Esophagus squamous epithelium (tissue), 5 donors: Measurements from ENCODE around the gene PILRB. TPM values are rescaled to one million over a fixed set of nuclear protein-coding genes. Genes with fewer than 3 reads are reported as not detected.

Experiments used
- DNase-seq: peaks from one replicate; lab custom pipeline; 2025; lab: John Stamatoyannopoulos, UW
- H3K27ac ChIP-seq, 4 donors: fragments of 200-600 bp; sonication (generic); one replicate each; pipeline ENCODE4 v1.5.1; 2016 to 2019; ENCODE audit warnings: mild to moderate bottlenecking in 1 of 4
- H3K27me3 ChIP-seq, 4 donors: fragments of 200-600 bp; sonication (generic); 1 replicate in 3 of 4; 2 replicates in 1 of 4; pipeline versions ENCODE4 v1.5.1 to v1.6.0; 2017 to 2021; ENCODE audit warnings: antibody characterized with exemption in 1 of 4
- H3K36me3 ChIP-seq, 3 donors: fragments of 200-600 bp; sonication (generic); one replicate each; pipeline ENCODE4 v1.5.1; 2016 to 2019
- H3K4me1 ChIP-seq, 3 donors: fragments of 200-600 bp; sonication (generic); one replicate each; pipeline ENCODE4 v1.5.1; 2017 to 2019
- H3K4me3 ChIP-seq, 4 donors: fragments of 200-600 bp; sonication (generic); 1 replicate in 3 of 4; 2 replicates in 1 of 4; pipeline ENCODE4 v1.5.1; 2016 to 2019; ENCODE audit warnings: mild to moderate bottlenecking in 2 of 4, moderate library complexity in 1 of 4
- H3K9me3 ChIP-seq, 3 donors: fragments of 200-600 bp; sonication (generic); one replicate each; pipeline ENCODE4 v1.5.1; 2016 to 2019
- CTCF ChIP-seq, 6 experiments: fragments of 450-650 bp in 4 of 6; fragments of 200-600 bp in 2 of 6; sonication (generic) in 2 of 6; IDR thresholded peaks; one replicate each; pipeline ENCODE4 v1.5.1; 2016 to 2019; ENCODE audit warnings: antibody characterized with exemption in 6 of 6, mild to moderate bottlenecking in 4 of 6, moderate library complexity in 4 of 6
- POLR2A ChIP-seq, 4 donors: fragments of 450-650 bp; IDR thresholded peaks; one replicate each; pipeline ENCODE4 v1.6.1; 2017; ENCODE audit warnings: antibody characterized with exemption in 4 of 4, mild to moderate bottlenecking in 4 of 4, moderate library complexity in 3 of 4
- WGBS, 2 donors: methylation state at CpG; one replicate each; pipeline ENCODE4 v1.1.5; 2018; 5-methylcytosine and 5-hydroxymethylcytosine counted together
- intact Hi-C: fragments of 100-400 bp; cut with DNase I; formaldehyde crosslinking; loops from one replicate; pipeline ENCODE4 v1.15.0; 2022
- small RNA-seq, 4 donors: library from RNA; depleted of rRNA; stranded (forward); fragments of <200 nt; gene quantifications; one replicate each; pipeline ENCODE3, GENCODE V24; 2016
- total RNA-seq, 4 donors: library from RNA; depleted of rRNA; stranded (reverse); fragments of >200 nt; gene quantifications; one replicate each; pipeline ENCODE4 v1.1.0, GENCODE V29; 2016
- donor health status: DM: yes; HTN: yes; CAD: no.

Gene PILRB
- total RNA-seq, 4 donors from 2014 or later, result 11.1 to 38.1 (median 25.7) TPM

DNA sequence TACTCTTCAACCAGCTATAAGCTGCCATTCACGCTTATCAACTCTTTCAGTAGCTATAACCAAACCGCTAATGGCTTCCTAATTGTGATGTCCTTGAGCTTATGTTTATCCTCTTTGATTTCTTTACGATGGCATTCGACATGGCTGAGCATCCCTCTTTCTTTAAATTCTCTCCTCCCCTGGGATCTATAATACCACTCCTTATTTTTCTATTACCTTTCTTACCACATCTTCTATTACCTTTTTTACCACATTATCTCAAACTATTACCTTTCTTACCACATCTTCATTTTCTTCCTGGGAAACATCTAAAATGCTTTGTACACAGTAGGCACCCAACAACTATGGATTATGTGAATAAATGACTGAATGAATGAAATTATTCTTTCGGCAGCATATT lies 57.5 kb downstream of the PILRB start:
- no peaks in the 10 kb centered on the region for H3K9me3 ChIP-seq
- no peak overlapping the region for H3K4me3 ChIP-seq
- H3K27ac ChIP-seq, result no peak overlapping the region
- 93 to 97% methylated on average over 5 of the region's 5 CpGs for WGBS, 2 donors
- intact Hi-C loops, result no loop called here
- TF ChIP-seq CTCF (IDR thresholded peaks at IDR 0.05) (no peak), POLR2A (IDR thresholded peaks at IDR 0.05) (no peak)
- H3K4me1 ChIP-seq, result no peaks in the 10 kb centered on the region
- DNase-seq, result no peak
- no peaks in the 10 kb centered on the region for H3K36me3 ChIP-seq
- H3K27me3 ChIP-seq, result no peaks in the 10 kb centered on the region

Small RNA genes lying within 50 kb of the gene (small RNA-seq; reads per million reads assigned to genes)
- 0 reads per million in 4 donors for gene RF00019

Other genes with a start within 250 kb of the PILRB start
- gene TAF6, start 238.8 kb upstream of the PILRB start, total RNA-seq, result 10 to 100 TPM; 24.4 to 40.6 (median 30.5) TPM
- 1 to 10 TPM in 3 of 4 donors, under 1 TPM in 1; 0.87 to 5.3 (median 3.1) TPM for gene CNPY4, start 238.5 kb upstream of the PILRB start, total RNA-seq
- 1 to 10 TPM; 2.1 to 6.7 (median 2.9) TPM for gene MBLAC1, start 231.2 kb upstream of the PILRB start, total RNA-seq
- 100 to 1,000 TPM in 1 of 4 donors, 10 to 100 TPM in 3; 71.8 to 138 (median 86.7) TPM for gene LAMTOR4, start 209.2 kb upstream of the PILRB start, total RNA-seq
- gene TRAPPC14, start 199.4 kb upstream of the PILRB start, total RNA-seq, result 10 to 100 TPM in 3 of 4 donors, 1 to 10 TPM in 1; 9.3 to 20.2 (median 13.1) TPM
- 1 to 10 TPM; 2.5 to 7.5 (median 5.3) TPM for gene GAL3ST4, start 189.5 kb upstream of the PILRB start, total RNA-seq
- gene GPC2, start 180.7 kb upstream of the PILRB start, total RNA-seq, result 1 to 10 TPM in 1 of 4 donors, under 1 TPM in 2, not detected in 1; 0.57 to 1.4 (median 0.83) TPM
- under 1 TPM in 2 of 4 donors, not detected in 2; 0.40 to 0.95 TPM for gene STAG3, start 180.2 kb upstream of the PILRB start, total RNA-seq
- under 1 TPM; 0.26 to 0.99 (median 0.67) TPM for gene PVRIG, start 138.2 kb upstream of the PILRB start, total RNA-seq
- not detected for gene SPDYE3, start 50.4 kb upstream of the PILRB start, total RNA-seq
- gene PILRA, start 15.4 kb downstream of the PILRB start, total RNA-seq, result 1 to 10 TPM in 2 of 4 donors, under 1 TPM in 2; 0.61 to 5.0 (median 1.1) TPM
- gene ZCWPW1, start 70.6 kb downstream of the PILRB start, total RNA-seq, result 1 to 10 TPM in 2 of 4 donors, under 1 TPM in 2; 0.83 to 4.2 (median 1.5) TPM
- 10 to 100 TPM; 18.0 to 27.7 (median 23.4) TPM for gene MEPCE, start 71.7 kb downstream of the PILRB start, total RNA-seq
- gene PPP1R35, start 78.4 kb downstream of the PILRB start, total RNA-seq, result 10 to 100 TPM; 18.4 to 28.2 (median 26.4) TPM
- not detected for gene SPACDR, start 106.1 kb downstream of the PILRB start, total RNA-seq
- gene TSC22D4, start 121.1 kb downstream of the PILRB start, total RNA-seq, result 10 to 100 TPM; 29.2 to 65.0 (median 33.7) TPM
- gene NYAP1, start 125.8 kb downstream of the PILRB start, total RNA-seq, result 1 to 10 TPM in 1 of 4 donors, under 1 TPM in 2, not detected in 1; 0.31 to 1.1 (median 0.57) TPM
- 10 to 100 TPM; 14.5 to 49.2 (median 26.6) TPM for gene AGFG2, start 181.1 kb downstream of the PILRB start, total RNA-seq
- 1 to 10 TPM in 1 of 4 donors, under 1 TPM in 1, not detected in 2; 0.38 to 1.8 TPM for gene SAP25, start 215.8 kb downstream of the PILRB start, total RNA-seq
- 10 to 100 TPM; 50.1 to 84.0 (median 70.4) TPM for gene LRCH4, start 228.0 kb downstream of the PILRB start, total RNA-seq
- gene FBXO24, start 228.2 kb downstream of the PILRB start, total RNA-seq, result 1 to 10 TPM in 1 of 4 donors, under 1 TPM in 2, not detected in 1; 0.19 to 1.6 (median 0.29) TPM
- gene PCOLCE, start 244.2 kb downstream of the PILRB start, total RNA-seq, result 10 to 100 TPM in 2 of 4 donors, 1 to 10 TPM in 2; 4.6 to 23.8 (median 9.9) TPM